WTC11 (cell line): ENCODE results near the gene CADM3. TPM values are rescaled to one million over a fixed set of nuclear protein-coding genes. Genes with fewer than 3 reads are reported as not detected.
A peak's percentile ranks its signal among the peaks of the same experiment; 100 is the strongest.

Experiments used
- ATAC-seq: fragments of 200-7000 bp; cut with Tn5 transposase; 2 replicates; pipeline ENCODE4 v1.10.0; 2021; ENCODE audit warnings: mild to moderate bottlenecking, moderate library complexity
- CTCF ChIA-PET: fragments of 300-600 bp; sonication (Branson Sonifier 250); formaldehyde crosslinking; loops from one replicate; lab custom pipeline; 2021; ENCODE audit warnings: antibody characterized with exemption; lab: Charles Lee
- POLR2A ChIA-PET: fragments of 350-600 bp; sonication (Branson Sonifier 250); formaldehyde crosslinking; loops from one replicate; lab custom pipeline; 2021; ENCODE audit warnings: antibody characterized with exemption; lab: Charles Lee
- DNase-seq: peaks from one replicate; pipeline ENCODE4 v3.0.0; 2021; ENCODE audit warnings: low spot score
- H3K27ac Mint-ChIP-seq: 2 replicates; pipeline ENCODE4 v1.8.0; 2021; ENCODE audit warnings: mixed read lengths
- H3K27me3 Mint-ChIP-seq: 2 replicates; pipeline ENCODE4 v1.8.0; 2021; ENCODE audit warnings: low read depth, mild to moderate bottlenecking, moderate library complexity, mixed read lengths
- H3K36me3 Mint-ChIP-seq: 2 replicates; pipeline ENCODE4 v1.8.0; 2021; ENCODE audit warnings: mixed read lengths
- H3K4me1 Mint-ChIP-seq: 2 replicates; pipeline ENCODE4 v1.8.0; 2022; ENCODE audit warnings: mixed read lengths
- H3K4me3 Mint-ChIP-seq: 2 replicates; pipeline ENCODE4 v1.8.0; 2021; ENCODE audit warnings: mild to moderate bottlenecking, moderate library complexity, mixed read lengths
- H3K9me3 Mint-ChIP-seq: 2 replicates; pipeline ENCODE4 v1.8.0; 2021; ENCODE audit warnings: mixed read lengths
- AFF4 ChIP-seq: sonication (generic); formaldehyde crosslinking; IDR thresholded peaks from 2 replicates; pipeline ENCODE4 v1.8.1; 2023; ENCODE audit warnings: mild to moderate bottlenecking, missing genetic modification reagents, borderline replicate concordance
- CBFB ChIP-seq: sonication (generic); formaldehyde crosslinking; IDR thresholded peaks from 2 replicates; pipeline ENCODE4 v1.8.1; 2022; ENCODE audit warnings: mild to moderate bottlenecking, low read depth, missing genetic modification reagents
- E2F4 ChIP-seq: sonication (generic); formaldehyde crosslinking; IDR thresholded peaks from 2 replicates; pipeline ENCODE4 v1.8.1; 2022; ENCODE audit warnings: low read depth, mild to moderate bottlenecking, moderate library complexity, missing genetic modification reagents, borderline replicate concordance
- IRF2 ChIP-seq: sonication (generic); formaldehyde crosslinking; IDR thresholded peaks from 2 replicates; pipeline ENCODE4 v1.8.0; 2022; ENCODE audit warnings: low read depth, missing genetic modification reagents, borderline replicate concordance
- NFE2L1 ChIP-seq: sonication (generic); formaldehyde crosslinking; IDR thresholded peaks from 2 replicates; pipeline ENCODE4 v1.8.1; 2023; ENCODE audit warnings: missing genetic modification reagents
- RELA ChIP-seq: sonication (generic); formaldehyde crosslinking; IDR thresholded peaks from 2 replicates; pipeline ENCODE4 v1.8.1; 2022; ENCODE audit warnings: missing genetic modification reagents, mild to moderate bottlenecking, borderline replicate concordance
- TEAD4 ChIP-seq: sonication (generic); formaldehyde crosslinking; IDR thresholded peaks from 2 replicates; pipeline ENCODE4 v1.8.0; 2022; ENCODE audit warnings: mild to moderate bottlenecking, missing genetic modification reagents
- TP53 ChIP-seq: sonication (generic); formaldehyde crosslinking; IDR thresholded peaks from 2 replicates; pipeline ENCODE4 v1.8.1; 2023; ENCODE audit warnings: mild to moderate bottlenecking, missing genetic modification reagents
- ZNF138 ChIP-seq: sonication (generic); formaldehyde crosslinking; conservative IDR thresholded peaks from 2 replicates; pipeline ENCODE4 v1.8.1; 2022; ENCODE audit warnings: mild to moderate bottlenecking, moderate library complexity, missing genetic modification reagents
- ZNF219 ChIP-seq: sonication (generic); formaldehyde crosslinking; IDR thresholded peaks from 2 replicates; pipeline ENCODE4 v1.8.0; 2023; ENCODE audit warnings: missing genetic modification reagents, mild to moderate bottlenecking, borderline replicate concordance
- total RNA-seq: library from RNA; stranded (reverse); gene quantifications from 3 replicates; pipeline ENCODE4 v1.2.3, GENCODE V29; 2021
- TF ChIP-seq, protein P1 (sequence below): fragments of 200-600 bp; IDR thresholded peaks from 2 replicates; pipeline ENCODE4 v1.8.0; 2022; ENCODE audit warnings: antibody characterized with exemption
- TF ChIP-seq, protein P2 (sequence below): fragments of 250-450 bp; sonication (Bioruptor Pico); IDR thresholded peaks from 2 replicates; pipeline ENCODE4 v1.8.0; 2021; ENCODE audit warnings: mild to moderate bottlenecking

CADM3 gene
- total RNA-seq, 1 experiment from 2014 or later = 5.1 TPM

- Mint-ChIP-seq H3K9me3 (no peaks in the 10 kb centered on the region), H3K4me1 (peaks cover 11% of the 10 kb centered on the region), H3K4me3 (no peak overlapping the region), H3K27ac (no peak overlapping the region), H3K36me3 (no peaks in the 10 kb centered on the region; the same call in 1 of the 2 replicates), H3K27me3 (no peaks in the 10 kb centered on the region)
- POLR2A ChIA-PET = no interaction called here
- TF ChIP-seq, protein P1, sequence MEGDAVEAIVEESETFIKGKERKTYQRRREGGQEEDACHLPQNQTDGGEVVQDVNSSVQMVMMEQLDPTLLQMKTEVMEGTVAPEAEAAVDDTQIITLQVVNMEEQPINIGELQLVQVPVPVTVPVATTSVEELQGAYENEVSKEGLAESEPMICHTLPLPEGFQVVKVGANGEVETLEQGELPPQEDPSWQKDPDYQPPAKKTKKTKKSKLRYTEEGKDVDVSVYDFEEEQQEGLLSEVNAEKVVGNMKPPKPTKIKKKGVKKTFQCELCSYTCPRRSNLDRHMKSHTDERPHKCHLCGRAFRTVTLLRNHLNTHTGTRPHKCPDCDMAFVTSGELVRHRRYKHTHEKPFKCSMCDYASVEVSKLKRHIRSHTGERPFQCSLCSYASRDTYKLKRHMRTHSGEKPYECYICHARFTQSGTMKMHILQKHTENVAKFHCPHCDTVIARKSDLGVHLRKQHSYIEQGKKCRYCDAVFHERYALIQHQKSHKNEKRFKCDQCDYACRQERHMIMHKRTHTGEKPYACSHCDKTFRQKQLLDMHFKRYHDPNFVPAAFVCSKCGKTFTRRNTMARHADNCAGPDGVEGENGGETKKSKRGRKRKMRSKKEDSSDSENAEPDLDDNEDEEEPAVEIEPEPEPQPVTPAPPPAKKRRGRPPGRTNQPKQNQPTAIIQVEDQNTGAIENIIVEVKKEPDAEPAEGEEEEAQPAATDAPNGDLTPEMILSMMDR = no peak
- TF ChIP-seq ZNF219 (CRISPR knock-in tag) = no peak
- TF ChIP-seq E2F4 = no peak
- no peak for TF ChIP-seq AFF4 (CRISPR knock-in tag)
- TF ChIP-seq RELA (CRISPR knock-in tag) = no peak
- no peak for TF ChIP-seq CBFB (CRISPR knock-in tag)
- TF ChIP-seq TEAD4 (CRISPR knock-in tag) = no peak
- no peak for TF ChIP-seq NFE2L1 (CRISPR knock-in tag)
- CTCF ChIA-PET = interaction anchor here (0.5 to 5.2 kb wide), 8 partner anchors 26 to 52 kb away, joined by 3 to 99 read pairs (median 5); partner anchors contain the start of gene ACKR1
- no peak for ATAC-seq
- no peak for DNase-seq
Observed at GRCh38 chr1:159162516-159163265, 8.7 kb upstream of the CADM3 start.

DNA sequence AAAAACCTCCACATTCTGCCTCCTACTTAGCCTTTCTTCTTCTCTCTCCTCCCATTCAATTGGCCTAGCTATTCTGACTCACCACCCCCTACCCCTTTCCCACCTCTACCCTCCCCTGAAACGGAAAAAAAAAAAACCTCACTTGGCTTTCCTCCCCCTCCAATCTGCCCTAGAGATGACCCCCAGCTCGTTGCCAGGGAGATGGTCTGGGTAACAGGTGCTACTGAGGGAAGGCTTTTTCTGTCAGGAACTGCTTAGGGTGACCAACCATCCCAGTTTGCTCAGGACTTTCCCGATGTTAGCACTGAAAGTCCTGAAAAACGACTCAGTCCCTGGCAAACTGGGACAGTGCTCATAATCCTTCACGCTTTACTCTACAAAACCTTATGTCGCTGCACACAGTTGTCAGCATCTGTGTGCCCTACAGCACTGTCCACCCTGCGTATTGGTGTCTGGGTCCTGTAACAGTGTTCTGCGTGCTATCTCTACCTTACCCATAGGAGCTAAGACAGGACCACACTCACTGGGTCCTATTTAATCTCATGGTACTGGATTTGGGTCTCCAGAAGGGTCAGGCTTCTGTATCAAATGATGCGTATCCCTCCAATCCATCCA lies 7.7 kb upstream of the CADM3 start:
- TF ChIP-seq, protein P2, sequence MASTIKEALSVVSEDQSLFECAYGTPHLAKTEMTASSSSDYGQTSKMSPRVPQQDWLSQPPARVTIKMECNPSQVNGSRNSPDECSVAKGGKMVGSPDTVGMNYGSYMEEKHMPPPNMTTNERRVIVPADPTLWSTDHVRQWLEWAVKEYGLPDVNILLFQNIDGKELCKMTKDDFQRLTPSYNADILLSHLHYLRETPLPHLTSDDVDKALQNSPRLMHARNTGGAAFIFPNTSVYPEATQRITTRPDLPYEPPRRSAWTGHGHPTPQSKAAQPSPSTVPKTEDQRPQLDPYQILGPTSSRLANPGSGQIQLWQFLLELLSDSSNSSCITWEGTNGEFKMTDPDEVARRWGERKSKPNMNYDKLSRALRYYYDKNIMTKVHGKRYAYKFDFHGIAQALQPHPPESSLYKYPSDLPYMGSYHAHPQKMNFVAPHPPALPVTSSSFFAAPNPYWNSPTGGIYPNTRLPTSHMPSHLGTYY (CRISPR knock-in tag) = no peak
- no peak for TF ChIP-seq ZNF138
- TF ChIP-seq, protein P1 = no peak
- no peak for TF ChIP-seq TP53 (CRISPR knock-in tag)
- no peak for TF ChIP-seq IRF2 (CRISPR knock-in tag)
- Mint-ChIP-seq H3K27ac (no peak overlapping the region), H3K9me3 (no peaks in the 10 kb centered on the region), H3K36me3 (no peaks in the 10 kb centered on the region), H3K27me3 (no peaks in the 10 kb centered on the region), H3K4me1 (peaks cover 11% of the 10 kb centered on the region), H3K4me3 (no peak overlapping the region)
- POLR2A ChIA-PET = no interaction called here
- ATAC-seq (peak; percentile 55), DNase-seq (no peak)
- CTCF ChIA-PET = interaction anchor here (1.3 to 5.2 kb wide), 6 partner anchors 24 to 51 kb away, joined by 3 to 99 read pairs (median 7); partner anchors contain the start of gene ACKR1
